Measurements from ENCODE around the gene ARHGEF40.

DNA sequence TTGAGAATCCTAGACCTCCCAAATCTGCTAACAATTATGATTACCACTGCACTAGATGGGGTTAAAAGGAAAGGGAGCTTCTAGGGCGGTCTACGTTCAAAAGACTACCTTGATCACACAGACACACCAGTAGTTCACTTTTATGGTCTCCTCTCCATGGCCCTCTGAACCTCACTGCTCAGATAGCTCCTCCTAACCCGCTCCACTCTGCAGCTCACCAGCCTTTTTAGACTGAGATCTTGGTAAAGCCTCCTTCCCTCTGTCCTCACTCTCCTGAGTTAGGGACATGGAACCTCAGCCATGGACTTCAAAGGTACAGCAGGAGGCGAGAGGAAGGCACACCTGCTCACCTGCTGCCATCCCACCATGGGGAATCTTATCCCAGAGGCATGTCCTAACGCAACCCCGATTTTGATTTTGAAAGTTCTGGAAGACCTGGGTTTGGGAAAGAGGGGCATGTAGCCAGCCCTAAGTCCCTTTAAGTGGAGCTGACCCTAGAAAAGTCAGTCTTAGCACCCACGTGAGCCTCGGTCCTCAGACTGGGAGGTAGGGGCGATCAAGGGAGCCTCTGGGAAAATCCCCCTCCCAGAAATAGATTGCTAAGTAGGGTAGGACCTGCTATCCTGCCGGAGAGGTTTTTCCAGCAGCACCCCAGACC lies 27.0 kb downstream of the ARHGEF40 start:
- TF ChIP-seq, protein P1, sequence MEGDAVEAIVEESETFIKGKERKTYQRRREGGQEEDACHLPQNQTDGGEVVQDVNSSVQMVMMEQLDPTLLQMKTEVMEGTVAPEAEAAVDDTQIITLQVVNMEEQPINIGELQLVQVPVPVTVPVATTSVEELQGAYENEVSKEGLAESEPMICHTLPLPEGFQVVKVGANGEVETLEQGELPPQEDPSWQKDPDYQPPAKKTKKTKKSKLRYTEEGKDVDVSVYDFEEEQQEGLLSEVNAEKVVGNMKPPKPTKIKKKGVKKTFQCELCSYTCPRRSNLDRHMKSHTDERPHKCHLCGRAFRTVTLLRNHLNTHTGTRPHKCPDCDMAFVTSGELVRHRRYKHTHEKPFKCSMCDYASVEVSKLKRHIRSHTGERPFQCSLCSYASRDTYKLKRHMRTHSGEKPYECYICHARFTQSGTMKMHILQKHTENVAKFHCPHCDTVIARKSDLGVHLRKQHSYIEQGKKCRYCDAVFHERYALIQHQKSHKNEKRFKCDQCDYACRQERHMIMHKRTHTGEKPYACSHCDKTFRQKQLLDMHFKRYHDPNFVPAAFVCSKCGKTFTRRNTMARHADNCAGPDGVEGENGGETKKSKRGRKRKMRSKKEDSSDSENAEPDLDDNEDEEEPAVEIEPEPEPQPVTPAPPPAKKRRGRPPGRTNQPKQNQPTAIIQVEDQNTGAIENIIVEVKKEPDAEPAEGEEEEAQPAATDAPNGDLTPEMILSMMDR (IDR thresholded peaks at IDR 0.05) = no peak
- no peak for TF ChIP-seq EZH2 (IDR thresholded peaks at IDR 0.05; ENCODE audit: borderline replicate concordance, insufficient read depth, low read depth, low read length, poor library complexity, severe bottlenecking)

Data from B cell (primary cell).